DOHH2 (cell line): ENCODE measurements around the gene DLG5.

ENCODE experiments used
- H3F3A ChIP-seq: fragments of 200-600 bp; sonication (generic), shearing (Covaris generic); 2 replicates; pipeline ENCODE4 v1.6.0; 2016; ENCODE audit warnings: antibody characterized with exemption, mild to moderate bottlenecking; ENCODE audit not compliant: control insufficient read depth, insufficient read depth
- H3K27ac ChIP-seq: fragments of 200-600 bp; sonication (generic); 2 replicates; pipeline ENCODE4 v1.5.1; 2014; ENCODE audit warnings: low read depth, mild to moderate bottlenecking, low read length, moderate library complexity
- H3K27me3 ChIP-seq: fragments of 200-600 bp; sonication (generic); 2 replicates; pipeline ENCODE4 v1.6.1; 2014; ENCODE audit warnings: mild to moderate bottlenecking, low read length, mixed read lengths; ENCODE audit not compliant: control insufficient read depth
- H3K36me3 ChIP-seq: fragments of 200-600 bp; sonication (generic); 2 replicates; pipeline ENCODE4 v1.6.1; 2014; ENCODE audit warnings: mild to moderate bottlenecking, low read length, moderate library complexity, mixed read lengths; ENCODE audit not compliant: control insufficient read depth
- H3K4me1 ChIP-seq: fragments of 200-600 bp; sonication (generic); 2 replicates; pipeline ENCODE4 v1.6.1; 2014; ENCODE audit warnings: mild to moderate bottlenecking, low read length, mixed read lengths; ENCODE audit not compliant: control insufficient read depth
- H3K4me2 ChIP-seq: fragments of 200-600 bp; sonication (generic); 2 replicates; pipeline ENCODE4 v1.6.0; 2014; ENCODE audit warnings: mild to moderate bottlenecking, low read length, moderate library complexity
- H3K4me3 ChIP-seq: fragments of 200-600 bp; sonication (generic); 2 replicates; pipeline ENCODE4 v1.5.1; 2014; ENCODE audit warnings: mild to moderate bottlenecking, low read length, mixed read lengths
- H3K79me2 ChIP-seq: fragments of 200-600 bp; sonication (generic); 2 replicates; pipeline ENCODE4 v1.6.1; 2014; ENCODE audit warnings: mild to moderate bottlenecking, low read length, mixed read lengths; ENCODE audit not compliant: control insufficient read depth
- H3K9me2 ChIP-seq: fragments of 200-600 bp; sonication (generic); replicated peaks from 2 replicates; pipeline ENCODE4 v1.6.1; 2014; ENCODE audit warnings: mild to moderate bottlenecking, low read length, mixed read lengths; ENCODE audit not compliant: control insufficient read depth
- H3K9me3 ChIP-seq: fragments of 200-600 bp; sonication (generic); 2 replicates; pipeline ENCODE4 v1.6.1; 2014; ENCODE audit warnings: antibody characterized with exemption, low read length, mixed read lengths; ENCODE audit not compliant: control insufficient read depth, insufficient read depth
- H4K20me1 ChIP-seq: fragments of 200-600 bp; sonication (generic); 2 replicates; pipeline ENCODE4 v1.6.0; 2014; ENCODE audit warnings: low read depth, mild to moderate bottlenecking, antibody characterized with exemption, low read length, moderate library complexity; ENCODE audit not compliant: control insufficient read depth, insufficient read depth
- CTCF ChIP-seq: fragments of 200-600 bp; sonication (generic); IDR thresholded peaks from one replicate; pipeline ENCODE4 v1.5.1; 2014; ENCODE audit warnings: antibody characterized with exemption, mild to moderate bottlenecking, low read depth, low read length; ENCODE audit not compliant: poor library complexity, severe bottlenecking
- EZH2phosphoT487 ChIP-seq: fragments of 200-600 bp; sonication (generic); IDR thresholded peaks from 2 replicates; pipeline ENCODE4 v1.6.1; 2017; ENCODE audit warnings: borderline replicate concordance, mild to moderate bottlenecking, antibody characterized with exemption, low read length, moderate library complexity, mixed read lengths

DLG5 gene

GRCh38 chr10:77961668-77962067 is 35.1 kb upstream of the DLG5 start:
- Histone ChIP-seq H3K79me2 (no peaks in the 10 kb centered on the region), H3K27ac (no peak overlapping the region), H3K4me3 (no peak overlapping the region), H3K4me2 (no peak overlapping the region), H3K4me1 (no peaks in the 10 kb centered on the region), H3K9me3 (0 out of 2 replicates have a peak, but pooled peaks cover 3% of the 10 kb centered on the region), H3K27me3 (no peaks in the 10 kb centered on the region), H3K9me2 (no peaks in the 10 kb centered on the region), H4K20me1 (no peaks in the 10 kb centered on the region), H3F3A (no peaks in the 10 kb centered on the region), H3K36me3 (no peaks in the 10 kb centered on the region)
- TF ChIP-seq CTCF (no peak), EZH2phosphoT487 (no peak)

- no peaks in the 10 kb centered on the region for H3K4me1 ChIP-seq
- H3K9me3 ChIP-seq, result 0 out of 2 replicates have a peak, but pooled peaks cover 3% of the 10 kb centered on the region
- no peak overlapping the region for H3K4me2 ChIP-seq
- no peaks in the 10 kb centered on the region for H3K27me3 ChIP-seq
- no peak overlapping the region for H3K27ac ChIP-seq
- no peaks in the 10 kb centered on the region for H4K20me1 ChIP-seq
- no peaks in the 10 kb centered on the region for H3K79me2 ChIP-seq
- H3F3A ChIP-seq, result no peaks in the 10 kb centered on the region
- no peaks in the 10 kb centered on the region for H3K36me3 ChIP-seq
- H3K9me2 ChIP-seq, result no peaks in the 10 kb centered on the region
- TF ChIP-seq EZH2phosphoT487 (no peak), CTCF (no peak)
- H3K4me3 ChIP-seq, result no peak overlapping the region
Observed at GRCh38 chr10:77960829-77961329, 34.3 kb upstream of the DLG5 start.

GRCh38 chr10:77959887-77960455 is 33.4 kb upstream of the DLG5 start:
- Histone ChIP-seq H3K79me2 (no peaks in the 10 kb centered on the region), H4K20me1 (no peaks in the 10 kb centered on the region), H3K4me1 (no peaks in the 10 kb centered on the region), H3K4me3 (no peak overlapping the region), H3K9me3 (0 out of 2 replicates have a peak, but pooled peaks cover 3% of the 10 kb centered on the region), H3K4me2 (no peak overlapping the region), H3F3A (no peaks in the 10 kb centered on the region), H3K27me3 (no peaks in the 10 kb centered on the region), H3K9me2 (no peaks in the 10 kb centered on the region), H3K36me3 (no peaks in the 10 kb centered on the region), H3K27ac (no peak overlapping the region)
- no peak for TF ChIP-seq EZH2phosphoT487
- no peak for TF ChIP-seq CTCF
